AG04449 (cell line): Measurements from ENCODE around the gene PPP2R5C.

Experiments used
- CTCF ChIA-PET: fragments of 350-600 bp; formaldehyde crosslinking; extraction: SDS; loops from one replicate; lab custom pipeline; 2021; ENCODE audit warnings: antibody characterized with exemption; lab: Yijun Ruan, JAX
- POLR2A ChIA-PET: fragments of 400-600, 350-600 bp; formaldehyde crosslinking; extraction: SDS; loops from one replicate; lab custom pipeline; 2020; ENCODE audit warnings: antibody characterized with exemption, inconsistent platforms; lab: Yijun Ruan, JAX
- DNase-seq: peaks from one replicate; pipeline ENCODE4 v3.0.0-alpha.2; 2010; ENCODE audit warnings: low read depth, low spot score
- H3K4me3 ChIP-seq: 2 replicates; pipeline ENCODE4 v1.5.1; 2011; ENCODE audit warnings: low read depth, mild to moderate bottlenecking, control low read depth, low read length
- CTCF ChIP-seq: IDR thresholded peaks from one replicate; pipeline ENCODE4 v1.5.1; 2011; ENCODE audit warnings: mild to moderate bottlenecking, moderate library complexity, low read length, control low read depth, inconsistent platforms; ENCODE audit not compliant: insufficient read depth; ENCODE audit errors: missing control alignments

The PPP2R5C gene

GRCh38 chr14:101770183-101770582 lies 8.7 kb downstream of the PPP2R5C start:
- POLR2A ChIA-PET, result no interaction called here
- no peak for DNase-seq
- CTCF ChIA-PET, result interaction anchor here (0.6 to 5.9 kb wide), 38 partner anchors 7 to 330 kb away, joined by 3 to 93 read pairs (median 8); no protein-coding TSS in a partner anchor
- no peak overlapping the region for H3K4me3 ChIP-seq
- TF ChIP-seq CTCF, result no peak

GRCh38 chr14:101772770-101773169 lies 11.3 kb downstream of the PPP2R5C start:
- no peak overlapping the region for H3K4me3 ChIP-seq
- DNase-seq, result no peak
- CTCF ChIA-PET, result interaction anchor here (1.4 to 3.2 kb wide), 3 partner anchors 10 to 27 kb away, joined by 3 to 24 read pairs (median 11); no protein-coding TSS in a partner anchor

DNA sequence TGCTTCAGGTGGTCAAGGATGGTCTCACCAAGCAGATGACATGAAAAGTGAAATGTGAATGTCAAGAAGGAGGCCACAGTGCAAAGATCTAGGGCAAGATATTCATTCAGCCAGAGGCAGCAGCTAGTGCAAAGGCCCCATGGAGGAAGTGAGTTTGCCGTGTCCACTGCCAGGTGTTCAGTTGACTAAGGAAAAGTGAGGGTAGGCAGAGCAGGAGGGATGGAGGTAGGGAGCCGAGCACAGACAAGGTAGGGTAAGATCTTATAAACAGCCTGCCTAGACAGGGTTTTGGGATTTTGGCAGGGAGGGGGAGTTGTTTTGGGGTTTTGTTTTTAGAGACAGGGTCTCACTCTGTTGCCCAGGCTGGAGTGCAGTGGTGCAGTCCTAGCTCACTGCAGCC lies 11.9 kb downstream of the PPP2R5C start:
- no peak for TF ChIP-seq CTCF

More at GRCh38 chr14:101772770-101773169, 11.3 kb downstream of the PPP2R5C start:
- POLR2A ChIA-PET, result no interaction called here
- no peak for TF ChIP-seq CTCF

DNA sequence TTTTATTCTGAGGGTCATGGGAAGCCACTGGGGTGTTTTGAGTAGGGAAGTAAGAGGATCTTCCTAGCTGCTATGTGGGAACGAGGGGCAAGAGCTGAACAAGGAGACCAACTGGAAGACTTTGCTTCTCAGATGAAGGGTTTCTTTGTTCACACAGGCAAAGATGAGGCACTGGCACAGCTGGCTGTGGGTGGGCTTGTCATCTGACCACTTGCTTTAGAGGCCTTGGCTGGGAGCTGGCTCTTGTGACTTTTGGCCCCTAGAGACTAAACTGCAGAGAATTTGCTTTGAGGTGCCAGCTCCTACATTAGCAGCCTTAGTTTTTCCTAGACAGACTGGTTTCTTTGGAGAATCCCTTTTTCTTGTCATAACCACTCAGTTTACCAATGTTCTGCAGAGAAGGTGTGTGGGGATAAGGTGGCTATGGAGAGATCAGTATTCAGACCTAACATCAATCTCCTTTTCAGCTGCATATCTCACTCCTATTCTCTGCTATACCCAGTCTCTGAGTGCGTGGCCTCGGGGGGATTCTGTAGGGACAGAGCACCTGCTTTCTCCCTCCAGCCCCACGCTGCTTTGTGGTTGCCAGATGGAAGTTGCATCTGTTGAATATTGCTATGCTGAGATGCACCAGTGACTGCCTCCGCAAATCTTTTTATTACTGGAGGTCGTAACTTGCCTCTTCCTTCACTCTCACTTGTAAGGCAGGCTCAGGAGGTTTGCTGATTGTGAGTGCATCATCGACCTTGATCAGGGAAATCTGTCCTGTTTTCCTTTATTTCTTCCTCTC lies 12.7 kb downstream of the PPP2R5C start:
- no peak for TF ChIP-seq CTCF
- no peak overlapping the region for H3K4me3 ChIP-seq
- ChIA-PET POLR2A (no interaction called here), CTCF (interaction anchor here (1.4 kb wide), 1 partner anchor 26 kb away, joined by 3 read pairs; no protein-coding TSS in a partner anchor)
- DNase-seq, result no peak

More for the DNA sequence above, 11.9 kb downstream of the PPP2R5C start:
- CTCF ChIA-PET, result interaction anchor here (1.4 to 3.2 kb wide), 2 partner anchors 21 to 27 kb away, joined by 3 to 11 read pairs; no protein-coding TSS in a partner anchor
- DNase-seq, result no peak
- POLR2A ChIA-PET, result no interaction called here
- no peak overlapping the region for H3K4me3 ChIP-seq

DNA sequence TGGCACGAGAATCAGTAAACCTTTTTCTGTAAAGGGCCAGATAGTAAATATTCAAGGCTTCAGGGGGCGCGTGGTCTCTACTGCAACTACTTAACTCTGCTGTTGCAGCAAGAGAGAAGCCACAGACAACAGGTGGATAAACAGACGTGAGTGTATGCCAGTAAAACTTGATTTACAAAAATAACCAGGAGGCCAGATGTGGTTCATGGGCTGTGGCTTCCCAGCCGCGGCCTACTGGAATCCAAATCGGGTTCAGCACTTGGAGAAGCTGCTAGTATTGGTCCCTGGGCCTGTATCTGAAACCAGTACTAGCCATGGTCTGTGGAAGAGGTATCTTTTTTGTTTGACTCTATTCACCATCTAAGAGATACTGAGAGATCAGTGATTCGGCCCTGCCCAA lies 13.3 kb downstream of the PPP2R5C start:
- no peak overlapping the region for H3K4me3 ChIP-seq
- CTCF ChIA-PET, result interaction anchor here (0.9 kb wide), 1 partner anchor 12 kb away, joined by 3 read pairs; no protein-coding TSS in a partner anchor
- DNase-seq, result no peak
- POLR2A ChIA-PET, result no interaction called here
- no peak for TF ChIP-seq CTCF

DNA sequence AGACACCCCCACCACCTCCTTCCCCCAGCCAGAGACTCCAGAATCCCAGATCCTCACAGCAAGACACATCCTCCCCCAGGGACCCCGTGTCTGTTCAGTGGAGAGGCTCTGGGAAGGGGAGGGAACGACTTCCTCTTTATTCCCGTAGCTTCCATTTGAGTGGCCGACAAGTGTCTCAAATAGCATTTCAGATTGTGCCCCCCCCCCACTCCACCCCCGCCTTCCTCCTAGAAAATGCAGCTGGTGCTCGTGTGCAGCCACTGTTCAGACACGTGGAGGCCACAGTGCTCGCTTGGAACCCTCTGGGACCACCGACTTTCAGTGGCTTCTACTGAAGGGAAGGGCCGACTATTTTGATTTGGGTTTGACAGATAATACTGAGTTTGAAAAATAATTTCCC lies 14.3 kb downstream of the PPP2R5C start:
- ChIA-PET CTCF (no interaction called here), POLR2A (no interaction called here)
- no peak overlapping the region for H3K4me3 ChIP-seq
- TF ChIP-seq CTCF, result no peak
- DNase-seq, result no peak
